ENCODE measurements around the gene PLA2G4D.

Gene PLA2G4D

DNA sequence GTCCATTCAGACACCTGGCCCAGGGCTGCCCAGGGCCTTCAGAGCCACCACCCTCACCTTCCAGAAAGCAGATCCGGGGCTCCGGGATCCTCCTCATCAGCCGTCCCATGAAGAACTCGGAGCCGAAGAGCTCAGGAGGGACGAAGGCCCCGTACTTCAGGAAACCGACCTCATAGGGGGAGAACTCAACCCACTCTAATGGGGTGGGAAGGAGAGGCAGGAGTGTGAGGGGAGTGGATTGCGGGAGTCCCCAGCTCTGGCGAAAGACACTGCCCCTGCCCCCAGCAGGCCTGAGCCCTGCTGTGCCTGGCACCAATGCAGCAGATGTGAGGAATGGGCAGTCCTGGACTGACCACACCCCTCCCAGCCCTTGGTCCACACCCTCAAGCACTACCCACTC is 22.6 kb downstream of the PLA2G4D start:
- DNase-seq (ENCODE audit: low spot score): no peak

DNA sequence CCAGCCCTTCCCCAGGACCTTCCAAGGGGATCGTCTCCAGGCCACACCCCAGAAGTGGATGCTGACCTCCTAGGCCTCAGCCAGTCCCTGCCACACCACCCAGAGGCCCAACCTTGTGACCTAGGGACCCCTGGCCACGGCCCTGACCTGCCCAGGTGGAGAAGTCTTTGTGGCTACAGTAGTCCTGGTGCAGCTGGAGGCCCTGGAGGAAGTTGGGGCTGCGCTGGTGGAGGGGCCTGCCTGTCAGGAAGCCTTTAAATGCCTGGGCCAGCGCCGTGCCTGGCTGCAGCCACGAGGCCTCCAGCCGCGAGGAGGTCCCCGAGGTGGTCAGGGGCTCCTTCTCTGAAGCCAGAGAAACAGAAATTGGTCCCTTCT is 23.4 kb downstream of the PLA2G4D start:
- no peak for DNase-seq (ENCODE audit: low spot score)

DNA sequence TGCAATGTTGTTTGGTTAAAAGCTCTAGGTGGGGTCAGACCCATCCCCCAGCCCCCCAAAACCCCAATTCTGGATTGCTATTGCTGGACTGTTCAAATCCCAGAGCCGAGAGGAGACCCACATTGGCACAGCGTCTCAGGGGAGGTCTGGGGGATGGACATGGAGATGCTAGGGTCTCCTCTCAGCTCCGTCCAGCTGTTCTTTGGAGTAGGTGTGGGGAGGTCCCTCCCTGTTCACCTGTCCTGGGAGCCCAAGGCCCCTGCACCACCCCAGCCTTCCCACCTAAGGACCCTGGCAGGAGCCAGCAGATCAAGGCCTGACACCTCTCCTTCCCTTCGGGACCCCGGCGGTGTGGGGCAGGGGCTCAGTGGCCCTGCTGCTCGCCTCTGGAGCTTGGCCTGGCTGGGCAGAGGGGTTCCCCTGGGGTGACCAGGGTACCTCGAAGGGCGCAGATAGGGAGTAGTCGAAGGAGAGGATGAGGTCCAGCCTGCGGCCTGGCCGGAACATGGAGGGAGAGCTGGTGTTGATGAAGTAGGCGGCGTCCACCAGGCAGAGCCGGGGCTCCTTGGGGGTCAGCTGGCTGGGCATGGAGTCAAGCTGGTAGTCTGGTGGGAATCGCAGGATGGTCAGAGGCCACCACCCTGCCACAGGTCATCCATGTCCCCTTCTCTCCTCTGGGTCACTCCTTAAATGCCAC is 23.9 kb downstream of the PLA2G4D start:
- no peak for DNase-seq (ENCODE audit: low spot score)

DNA sequence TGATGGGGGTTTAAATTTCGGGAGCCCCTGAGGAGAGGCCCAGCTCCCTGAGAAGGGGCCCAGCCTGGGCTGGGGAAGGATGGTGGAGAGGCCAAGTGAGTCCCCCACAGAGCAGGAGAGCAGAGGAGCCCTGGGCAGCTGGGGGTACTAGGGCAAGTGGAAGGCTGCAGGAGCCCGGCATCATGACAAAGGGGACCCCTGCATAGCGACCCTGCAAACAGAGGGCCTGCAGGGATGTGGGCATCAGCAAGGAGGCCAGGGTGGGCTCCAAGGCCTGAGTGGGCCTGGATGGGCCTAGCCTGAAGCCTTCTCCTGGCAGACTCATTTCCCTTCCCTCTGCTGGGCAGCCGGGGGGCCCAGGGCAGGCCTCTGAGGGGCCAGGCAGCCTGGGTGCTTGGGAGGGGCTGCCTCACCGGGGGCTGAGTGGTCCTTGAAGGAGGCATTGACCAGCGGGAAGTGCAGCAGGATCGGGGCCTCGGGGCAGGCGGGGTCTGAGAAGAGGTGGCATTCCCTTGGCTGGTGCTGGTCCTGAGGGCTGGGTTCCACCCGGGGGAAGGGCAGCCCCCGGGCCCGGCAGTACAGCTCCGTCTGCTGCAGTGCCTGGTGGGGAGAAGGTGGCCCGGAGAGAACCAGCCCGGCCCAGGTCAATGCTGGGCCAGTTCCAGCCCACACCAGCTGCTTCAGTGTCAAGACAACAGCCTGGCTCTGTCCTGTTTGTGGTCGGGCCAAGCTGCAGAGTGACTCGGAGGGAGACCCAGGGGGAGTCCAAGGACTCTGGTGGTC is 24.7 kb downstream of the PLA2G4D start:
- no peak for DNase-seq (ENCODE audit: low spot score)

DNA sequence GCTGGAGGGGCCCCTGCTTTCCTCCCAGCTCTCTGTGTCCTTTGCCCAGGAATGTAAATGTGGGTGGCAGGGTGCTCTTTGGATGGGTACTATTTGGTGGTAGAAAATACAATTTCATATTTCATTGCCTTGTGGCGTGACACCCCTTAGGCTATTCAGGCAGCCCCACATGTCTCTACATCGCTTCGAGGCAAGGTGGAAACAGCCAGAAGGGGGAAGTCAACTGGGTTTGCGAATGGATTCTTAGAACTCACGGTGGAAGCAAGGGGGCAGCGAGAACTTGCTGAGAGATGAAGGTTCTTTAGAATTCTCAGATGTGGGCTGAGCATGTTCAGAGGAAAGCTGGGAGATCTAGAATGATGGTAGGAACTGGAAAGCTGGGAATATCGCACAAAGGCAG is 25.3 kb downstream of the PLA2G4D start:
- DNase-seq (ENCODE audit: low spot score): no peak

DNA sequence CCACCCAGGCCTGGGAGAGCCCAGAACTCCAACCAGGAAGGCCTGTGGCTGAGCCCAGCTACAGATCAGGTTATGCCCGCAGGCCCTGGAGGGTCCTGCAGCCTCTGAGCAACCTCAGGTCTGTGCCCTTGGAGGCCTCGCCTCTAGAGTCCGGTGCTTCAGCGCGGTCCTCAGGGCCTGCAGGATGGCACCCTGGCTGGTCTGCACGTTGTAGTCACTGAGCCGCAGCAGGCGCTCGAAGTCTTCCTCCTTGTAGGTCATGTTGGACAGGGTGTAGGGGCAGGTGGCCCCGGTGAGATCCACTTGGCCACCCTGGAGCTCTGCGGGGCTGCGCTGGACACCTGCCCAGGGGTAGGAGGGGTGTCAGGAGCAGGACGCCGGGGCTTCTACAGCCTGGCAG is 25.8 kb downstream of the PLA2G4D start:
- no peak for DNase-seq (ENCODE audit: low spot score)

DNA sequence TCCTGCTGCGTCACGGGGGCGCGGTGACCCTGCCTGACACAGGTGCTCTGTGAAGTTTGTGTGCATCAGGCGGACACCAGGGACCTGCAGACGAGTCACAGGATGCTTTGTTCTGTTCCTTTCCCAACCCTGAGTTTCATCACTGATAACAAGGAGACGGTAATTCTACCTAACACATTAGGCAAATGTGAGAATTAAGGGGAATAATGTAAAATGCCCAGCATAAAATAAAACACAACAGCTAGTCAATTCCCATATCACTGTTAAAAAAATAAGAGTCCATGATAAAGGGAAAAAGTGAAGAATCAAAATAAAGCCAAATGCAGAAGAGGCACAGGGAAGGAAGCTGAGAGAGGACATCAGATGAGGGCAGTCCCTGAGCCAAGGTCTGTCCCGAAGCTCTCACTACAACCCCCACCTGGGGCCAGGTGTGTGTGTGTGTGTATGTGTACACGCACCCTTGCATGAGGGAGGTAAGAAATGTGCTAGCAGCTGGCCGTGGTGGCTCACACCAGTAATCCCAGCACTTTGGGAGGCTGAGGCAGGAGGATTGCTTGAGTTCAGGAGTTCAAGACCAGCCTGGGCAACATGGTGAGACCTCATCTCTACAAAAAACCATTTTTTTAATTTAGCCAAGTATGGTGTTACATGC is 27.5 kb downstream of the PLA2G4D start:
- no peak for DNase-seq (ENCODE audit: low spot score)

DNA sequence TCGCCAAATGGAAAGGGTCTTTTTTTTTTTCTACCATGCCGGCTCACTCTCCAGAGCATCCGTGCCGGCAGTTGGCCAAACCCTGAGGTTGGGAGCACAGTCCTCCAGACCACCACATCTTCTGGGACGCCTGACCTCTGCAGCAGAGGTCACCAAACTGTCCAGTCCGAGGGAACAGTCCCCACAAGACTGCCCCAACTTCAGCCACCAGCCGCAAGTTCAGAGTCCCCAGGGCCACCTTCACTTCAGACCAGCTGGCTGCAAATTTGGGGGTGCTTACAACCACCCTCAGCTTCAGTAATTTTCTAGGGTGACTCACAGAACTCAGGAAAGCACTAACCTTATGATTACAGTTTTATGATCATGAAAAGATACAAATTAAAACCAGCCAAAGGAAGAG is 28.9 kb downstream of the PLA2G4D start:
- no peak for DNase-seq (ENCODE audit: low spot score)

DNA sequence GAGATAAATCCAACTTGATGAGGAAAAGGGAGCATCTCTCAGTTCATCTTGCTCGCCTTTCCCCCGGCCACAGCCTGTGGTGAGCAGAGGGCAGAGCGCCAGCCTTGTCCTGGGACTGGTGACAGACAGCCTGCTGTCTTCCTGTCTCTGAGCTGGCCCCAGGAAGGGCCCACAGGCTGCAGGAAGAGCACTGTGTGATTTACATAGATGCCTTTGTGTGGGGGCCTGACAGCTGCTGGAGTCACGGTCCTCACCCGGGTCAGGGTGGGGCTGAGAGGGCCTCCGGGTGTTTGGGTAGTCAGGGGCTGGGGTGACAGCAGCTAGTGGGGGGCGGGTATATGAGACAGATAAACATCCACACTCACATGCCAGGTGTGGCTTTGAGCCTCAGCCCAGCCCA is 29.3 kb downstream of the PLA2G4D start:
- no peak for DNase-seq (ENCODE audit: low spot score)

DNA sequence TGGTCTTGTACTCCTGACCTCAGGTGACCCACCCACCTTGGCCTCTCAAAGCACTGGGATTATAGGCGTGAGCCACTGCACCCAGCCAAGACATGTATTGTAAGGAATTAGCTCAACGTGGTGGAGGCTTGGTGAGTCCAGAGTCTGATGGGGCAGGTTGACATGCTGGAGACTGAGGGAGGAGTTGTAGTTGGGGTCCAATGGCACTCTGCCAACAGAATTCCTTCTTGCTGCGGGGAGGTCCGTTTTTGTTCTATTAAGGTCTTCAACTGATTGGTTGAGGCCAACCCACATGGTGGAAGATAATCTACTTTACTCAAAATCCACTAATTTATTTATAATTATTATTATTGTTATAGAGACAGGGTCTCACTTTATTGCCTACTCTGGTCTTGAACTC is 30.1 kb downstream of the PLA2G4D start:
- DNase-seq (ENCODE audit: low spot score): no peak

DNA sequence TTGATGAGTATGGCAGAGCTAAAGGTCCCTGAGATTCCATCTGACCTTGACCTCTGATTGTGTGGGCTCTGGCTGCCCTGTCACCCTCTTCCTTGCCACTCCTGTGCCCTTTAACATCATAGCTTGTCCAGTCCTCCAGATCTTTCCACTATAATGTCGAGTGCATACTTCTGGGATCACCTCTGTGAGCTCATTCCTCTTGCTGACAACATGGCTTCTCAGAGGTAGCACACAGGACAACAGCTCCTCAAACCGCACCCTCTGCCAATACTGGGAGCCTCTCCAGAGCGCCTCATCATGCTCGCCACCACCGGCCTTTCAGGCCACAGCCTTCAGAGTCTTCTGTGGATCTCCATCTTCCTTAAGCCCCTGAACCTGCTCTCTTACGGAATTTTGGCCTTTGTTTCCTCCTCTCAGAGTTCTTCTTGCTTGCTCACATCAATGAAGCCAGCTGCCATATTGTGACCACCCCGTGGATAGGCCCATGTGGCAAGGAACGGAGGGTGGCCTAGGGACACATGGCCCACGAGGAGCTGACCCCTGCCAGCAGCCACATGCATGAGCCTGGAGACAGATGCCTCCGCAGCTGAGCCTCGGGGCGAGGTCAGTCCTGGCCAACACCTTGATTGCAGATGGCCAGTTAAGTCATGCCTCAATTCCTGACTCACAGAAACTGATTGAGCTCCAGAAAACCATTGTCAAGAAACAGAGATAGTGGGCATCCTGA is 31.1 kb downstream of the PLA2G4D start:
- no peak for DNase-seq (ENCODE audit: low spot score)

DNA sequence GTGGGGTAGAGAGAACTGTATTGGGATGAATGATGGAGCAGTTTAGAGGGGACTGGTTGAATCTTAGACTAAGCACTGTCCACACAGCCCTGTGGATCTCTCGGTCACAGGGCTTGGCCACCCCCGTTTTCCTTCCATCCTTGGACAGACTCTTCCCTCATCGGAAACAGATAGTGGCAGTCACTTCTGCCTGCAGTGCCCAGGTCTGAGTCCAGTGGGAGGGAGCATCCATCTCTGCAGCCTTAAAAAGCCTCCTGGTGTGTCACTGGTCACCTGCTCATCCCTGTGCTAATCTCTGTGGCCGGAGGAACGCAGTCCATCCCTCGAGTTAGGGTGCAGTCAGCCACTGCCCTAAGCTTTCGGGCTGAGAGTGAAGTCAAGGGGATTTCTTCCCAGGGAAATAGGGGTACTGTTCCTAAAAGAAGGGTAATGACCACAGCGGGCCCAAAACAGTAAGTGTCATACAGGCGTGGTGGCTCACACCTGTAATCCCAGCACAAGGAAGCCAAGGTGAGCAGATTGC is 32.0 kb downstream of the PLA2G4D start:
- DNase-seq (ENCODE audit: low spot score): no peak

DNA sequence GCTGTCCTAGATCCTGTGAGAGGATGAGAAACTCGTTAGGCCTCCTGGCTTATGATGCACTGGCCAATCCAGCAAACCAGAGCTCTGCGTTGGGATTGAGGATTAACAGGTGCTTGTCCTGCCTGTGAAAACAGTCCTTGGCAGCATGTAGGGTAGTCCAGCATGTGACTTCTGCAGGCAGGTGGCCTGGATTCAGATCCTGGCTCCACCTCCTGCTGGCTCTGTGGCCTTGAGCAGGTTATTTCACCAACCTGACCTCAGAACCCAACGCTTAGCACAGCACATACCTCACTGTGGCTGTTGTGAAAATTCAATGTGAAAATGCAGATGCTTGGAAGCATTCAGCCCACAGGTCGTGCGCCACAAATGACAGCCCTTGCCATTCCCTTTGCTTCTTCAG is 33.6 kb downstream of the PLA2G4D start:
- no peak for DNase-seq (ENCODE audit: low spot score)

DNA sequence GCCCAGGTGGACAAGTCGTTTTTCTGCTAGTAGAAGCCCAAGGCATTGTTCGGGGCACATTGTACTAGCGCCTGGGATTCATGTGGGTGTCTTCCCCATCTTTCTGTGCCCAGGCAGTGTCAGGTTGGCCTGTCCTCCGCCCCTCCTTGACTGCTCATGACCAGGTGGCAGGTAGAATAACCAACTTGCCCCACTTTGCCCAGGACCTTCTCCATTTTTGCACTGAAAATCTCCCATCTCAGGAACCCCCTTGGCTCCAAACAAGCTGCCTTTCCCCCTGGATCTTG is 33.9 kb downstream of the PLA2G4D start:
- no peak for DNase-seq (ENCODE audit: low spot score)

DNA sequence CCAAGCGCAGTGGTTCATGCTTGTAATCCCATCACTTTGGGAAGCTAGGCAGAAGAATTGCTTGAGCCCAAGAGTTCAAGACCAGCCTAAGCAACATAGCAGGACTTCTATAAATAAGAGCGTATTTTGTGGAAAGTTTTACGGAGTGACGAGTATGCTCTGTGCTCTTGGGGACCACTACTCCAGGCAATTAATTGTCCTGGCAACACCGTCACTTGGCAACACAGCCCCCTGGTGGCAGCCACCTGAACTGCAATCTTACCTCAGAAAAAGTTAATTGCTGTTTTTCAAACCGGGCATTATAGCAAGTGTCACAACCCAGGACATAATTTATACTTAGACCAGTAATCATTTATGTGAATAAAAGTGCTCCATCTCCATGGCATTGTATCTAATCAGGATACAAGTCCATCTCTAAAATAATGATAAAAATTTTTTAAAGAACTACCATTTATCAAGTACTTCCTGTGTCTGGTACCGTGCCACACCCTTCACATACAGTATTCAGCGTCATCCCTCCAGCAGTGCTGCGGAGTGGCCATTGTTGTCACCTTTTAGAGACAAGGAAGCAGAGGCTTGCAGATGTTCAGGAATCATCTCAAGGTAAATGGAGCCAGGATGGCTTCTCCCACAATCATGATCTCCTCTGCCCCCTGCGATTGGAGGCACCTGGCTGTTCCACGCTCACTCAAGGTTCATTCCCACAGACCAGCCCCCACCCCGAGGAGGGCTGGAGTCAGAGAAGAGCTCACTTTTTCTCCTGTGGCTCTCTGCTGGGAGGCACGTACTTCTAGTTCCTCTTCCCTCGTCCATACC is 34.5 kb downstream of the PLA2G4D start:
- peak; percentile 54 for DNase-seq (ENCODE audit: low spot score)

DNA sequence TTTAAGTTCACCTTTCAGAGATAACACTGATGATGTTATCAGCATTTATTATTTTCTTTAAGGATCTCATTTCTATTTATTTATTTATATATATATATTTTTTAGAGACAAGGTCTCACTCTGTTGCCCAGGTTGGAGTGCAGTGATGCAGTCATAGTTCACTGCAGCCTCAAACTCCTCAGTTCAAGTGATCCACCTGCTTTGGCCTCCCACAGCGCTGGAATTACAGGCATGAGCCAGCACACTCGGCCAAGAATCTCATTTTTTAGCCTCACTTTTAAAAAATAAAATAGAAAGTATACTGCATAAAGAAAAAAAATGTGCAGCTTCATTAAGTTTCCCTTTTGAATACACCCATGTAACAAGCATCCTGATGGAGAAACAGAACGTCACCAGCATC is 35.6 kb downstream of the PLA2G4D start:
- DNase-seq (ENCODE audit: low spot score): no peak

DNA sequence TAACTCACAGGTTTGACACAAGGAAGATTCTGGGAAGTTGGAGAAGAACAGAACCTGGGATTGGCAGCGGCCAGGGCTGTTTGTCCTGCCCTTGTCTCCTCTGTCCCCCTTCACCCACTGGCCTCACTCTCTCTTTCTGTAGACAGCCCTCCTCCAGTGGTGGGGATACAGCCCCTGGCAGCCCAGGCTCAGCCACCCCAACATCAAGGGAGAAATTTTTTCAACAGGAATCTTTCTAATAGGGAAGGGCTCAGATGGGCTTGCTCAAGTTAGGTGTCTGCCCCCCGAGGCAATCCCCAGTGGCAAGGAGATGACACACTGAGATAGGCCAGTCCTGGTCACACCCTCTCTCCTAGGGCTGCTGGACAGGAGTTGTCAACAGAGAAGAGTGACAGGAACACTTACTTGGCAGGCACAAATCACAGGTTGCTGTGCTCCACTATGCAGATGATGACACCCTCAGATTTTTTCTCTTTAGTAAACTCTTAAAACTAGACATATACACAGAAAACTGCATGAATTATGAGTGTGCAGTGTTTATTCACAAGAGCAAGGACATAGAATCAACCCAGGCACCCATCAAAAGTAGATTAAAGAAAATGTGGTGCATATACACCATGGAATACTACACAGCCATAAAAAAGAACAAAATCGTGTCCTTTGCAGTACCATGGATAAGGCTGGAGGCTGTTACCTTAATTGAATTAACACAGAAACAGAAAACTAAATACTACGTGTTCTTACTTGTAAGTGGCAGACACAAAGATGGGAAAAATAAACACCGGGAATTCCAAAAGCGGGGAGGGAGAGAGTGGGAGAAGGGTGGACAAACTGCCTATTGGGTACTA is 36.3 kb downstream of the PLA2G4D start:
- no peak for DNase-seq (ENCODE audit: low spot score)

DNA sequence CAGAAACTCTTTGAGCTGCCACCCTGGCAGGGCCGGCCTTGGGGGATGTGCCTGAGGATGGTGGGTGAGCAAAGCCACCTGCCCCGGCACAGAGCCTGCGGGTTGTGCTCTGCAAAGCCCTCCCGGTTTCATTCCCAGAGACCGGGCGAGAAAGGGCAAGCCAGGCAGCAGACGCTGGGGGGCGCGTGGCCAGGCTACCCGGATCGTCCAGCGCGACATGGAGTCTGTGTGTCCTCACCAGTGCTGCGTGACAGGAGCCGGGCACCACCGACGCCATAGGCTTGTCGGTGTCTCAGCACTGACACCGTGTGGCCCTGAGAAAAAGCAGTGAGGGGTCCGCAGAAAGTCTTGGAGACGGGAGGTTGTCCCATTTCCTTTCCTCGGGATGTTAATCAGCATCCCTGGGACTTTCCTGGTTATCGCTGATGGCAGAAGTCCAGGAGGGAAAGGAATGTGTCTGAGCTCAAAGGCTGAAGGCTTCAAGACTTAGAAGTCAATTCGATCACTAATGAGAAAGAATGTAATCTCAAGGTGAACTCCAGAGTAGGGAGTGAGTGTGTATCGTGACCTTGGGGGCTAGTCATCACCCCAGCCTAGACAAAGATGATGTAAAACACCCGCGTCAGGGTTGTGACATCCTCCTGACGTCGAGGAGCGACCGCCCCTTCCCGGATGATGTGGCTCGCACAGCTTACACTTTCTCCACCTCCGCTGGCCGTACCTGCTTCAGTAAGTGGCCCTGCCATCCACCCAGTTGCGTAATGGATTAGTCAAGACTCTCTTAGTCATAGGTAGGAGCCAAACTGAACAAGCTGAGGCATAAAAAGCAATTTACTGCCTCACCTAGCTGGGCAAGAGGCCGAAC is 37.2 kb downstream of the PLA2G4D start:
- peak; percentile 22 for DNase-seq (ENCODE audit: low spot score)

DNA sequence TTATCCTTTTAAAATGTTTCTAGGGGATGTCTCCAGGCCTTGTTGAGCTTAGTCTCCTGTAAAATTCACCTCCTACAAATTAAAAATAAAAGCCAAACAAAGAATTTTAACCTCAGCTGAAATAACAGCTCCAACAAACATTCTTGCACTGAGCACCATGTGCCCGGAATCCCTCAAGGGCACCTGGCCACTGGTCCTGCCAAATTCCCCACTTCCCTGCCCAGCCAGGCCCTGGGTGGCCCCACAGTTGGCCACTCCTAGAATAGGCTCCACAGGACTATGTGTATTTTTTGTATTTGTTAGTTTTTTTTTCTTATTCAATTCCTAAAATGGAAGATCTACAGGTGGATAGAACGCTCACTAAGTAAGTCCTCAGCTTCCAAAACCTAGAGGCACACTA is 40.4 kb downstream of the PLA2G4D start:
- no peak for DNase-seq (ENCODE audit: low spot score)

DNA sequence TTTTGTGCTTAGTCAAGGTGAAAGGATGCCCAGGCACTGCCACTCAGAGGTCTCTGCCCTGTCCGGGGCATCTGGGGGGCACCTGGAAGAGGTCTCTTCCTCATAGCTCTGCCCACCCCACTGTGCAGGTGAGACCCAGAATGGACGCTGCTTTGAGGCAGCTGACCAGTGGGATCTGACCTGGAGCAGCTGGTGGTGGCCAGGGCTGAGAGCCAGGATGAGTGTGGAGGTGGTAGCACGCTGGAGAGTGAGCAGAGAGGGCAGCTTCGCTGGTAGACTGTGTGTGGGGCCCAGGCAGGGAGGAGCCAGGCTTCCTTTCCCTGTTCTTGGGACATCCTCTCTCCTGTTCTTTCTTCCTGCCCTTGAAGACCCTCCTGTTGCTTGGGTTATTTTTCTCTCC is 41.4 kb downstream of the PLA2G4D start:
- DNase-seq (ENCODE audit: low spot score): no peak
